OCI-LY7 (cell line): ENCODE measurements around the gene ZNF841. TPM values are rescaled to one million over a fixed set of nuclear protein-coding genes. Genes with fewer than 3 reads are reported as not detected.
A peak's percentile ranks its signal among the peaks of the same experiment; 100 is the strongest.

Experiments used
- BruUV-seq: library from RNA; stranded (reverse); fragments of 400-500 nt; replicated peaks from 2 replicates; lab custom pipeline; 2021; lab: Mats Ljungman, UMichigan
- CTCF ChIA-PET: fragments of 300-600 bp; sonication (Branson Sonifier 250); formaldehyde crosslinking; loops from one replicate; lab custom pipeline; 2022; ENCODE audit warnings: antibody characterized with exemption; ENCODE audit not compliant: unreplicated experiment; lab: Charles Lee
- POLR2A ChIA-PET: fragments of 300-600 bp; sonication (Branson Sonifier 250); formaldehyde crosslinking; loops from one replicate; lab custom pipeline; 2022; ENCODE audit warnings: antibody characterized with exemption; lab: Charles Lee
- DNase-seq: peaks from one replicate; pipeline ENCODE4 v3.0.0-alpha.2; 2015; ENCODE audit warnings: low spot score
- H2AFZ ChIP-seq: fragments of 200-600 bp; sonication (generic), shearing (Covaris generic); 2 replicates; pipeline ENCODE4 v1.6.1; 2014; ENCODE audit warnings: mild to moderate bottlenecking, antibody characterized with exemption, low read length, moderate library complexity
- H3K27ac ChIP-seq: fragments of 200-600 bp; sonication (generic); 2 replicates; pipeline ENCODE4 v1.5.1; 2014; ENCODE audit warnings: mixed run types, low read depth, mild to moderate bottlenecking, moderate library complexity, low read length, inconsistent platforms; ENCODE audit not compliant: poor library complexity, severe bottlenecking
- H3K36me3 ChIP-seq: fragments of 200-600 bp; sonication (generic); 2 replicates; pipeline ENCODE4 v1.6.1; 2014; ENCODE audit warnings: mild to moderate bottlenecking, antibody characterized with exemption, low read length, moderate library complexity, mixed read lengths; ENCODE audit not compliant: insufficient read depth
- H3K4me1 ChIP-seq: fragments of 200-600 bp; sonication (generic); 2 replicates; pipeline ENCODE4 v1.5.1; 2014; ENCODE audit warnings: mild to moderate bottlenecking, low read length; ENCODE audit not compliant: insufficient read depth, poor library complexity, severe bottlenecking
- H3K4me2 ChIP-seq: fragments of 200-600 bp; sonication (generic); 2 replicates; pipeline ENCODE4 v1.6.1; 2014; ENCODE audit warnings: mild to moderate bottlenecking, low read length
- H3K4me3 ChIP-seq: fragments of 200-600 bp; sonication (generic); 2 replicates; pipeline ENCODE4 v1.5.1; 2014; ENCODE audit warnings: mild to moderate bottlenecking, low read depth, low read length; ENCODE audit not compliant: poor library complexity, severe bottlenecking
- H3K79me2 ChIP-seq: fragments of 200-600 bp; sonication (generic); 2 replicates; pipeline ENCODE4 v1.6.1; 2016; ENCODE audit warnings: low read depth, mild to moderate bottlenecking, low read length, moderate library complexity, mixed read lengths; ENCODE audit not compliant: insufficient read depth
- H3K9me2 ChIP-seq: fragments of 200-600 bp; sonication (generic); 2 replicates; pipeline ENCODE4 v1.6.1; 2016; ENCODE audit warnings: mild to moderate bottlenecking, low read length, mixed read lengths; ENCODE audit not compliant: insufficient read depth
- H3K9me3 ChIP-seq: fragments of 200-600 bp; sonication (generic); 2 replicates; pipeline ENCODE4 v1.6.1; 2014; ENCODE audit warnings: mild to moderate bottlenecking, mixed run types, low read length, mixed read lengths
- H4K20me1 ChIP-seq: fragments of 200-600 bp; sonication (generic); 2 replicates; pipeline ENCODE4 v1.6.1; 2014; ENCODE audit warnings: mild to moderate bottlenecking, antibody characterized with exemption, low read length, moderate library complexity, mixed read lengths; ENCODE audit not compliant: insufficient read depth
- EZH2phosphoT487 ChIP-seq: fragments of 200-600 bp; sonication (generic); IDR thresholded peaks from 2 replicates; pipeline ENCODE4 v1.6.1; 2018; ENCODE audit warnings: low read depth, borderline replicate concordance, mild to moderate bottlenecking, mixed run types, antibody characterized with exemption, low read length, moderate library complexity, mixed read lengths
- intact Hi-C: fragments of 100-400 bp; cut with micrococcal nuclease; formaldehyde crosslinking; loops from one replicate; pipeline ENCODE4 v1.10.0; 2022; ENCODE audit not compliant: unreplicated experiment
- total RNA-seq, 2 experiments: library from RNA; depleted of rRNA in 1 of 2; stranded (reverse); fragments of >200 nt in 1 of 2; shearing (Covaris generic) in 1 of 2; gene quantifications; 2 replicates each; pipeline ENCODE4 v1.2.3, GENCODE V29; 2014 to 2022
- TF ChIP-seq, protein P1 (sequence below): fragments of 200-600 bp; sonication (generic); conservative IDR thresholded peaks from 2 replicates; pipeline ENCODE4 v1.5.1; 2014; ENCODE audit warnings: mild to moderate bottlenecking, antibody characterized with exemption, low read length, moderate library complexity, mixed read lengths

Gene ZNF841
- total RNA-seq, 2 experiments from 2014 or later: not detected

- Histone ChIP-seq H4K20me1 (no peaks in the 10 kb centered on the region), H3K4me1 (peaks cover 15% of the 10 kb centered on the region), H3K36me3 (peaks cover 18% of the 10 kb centered on the region), H2AFZ (no peak overlapping the region), H3K9me3 (peaks cover 10% of the 10 kb centered on the region; the same call in 1 of the 2 replicates), H3K27ac (no peak overlapping the region), H3K79me2 (peaks cover 9% of the 10 kb centered on the region; the same call in 1 of the 2 replicates), H3K4me2 (peak overlapping the region; percentile 99), H3K4me3 (peak overlapping the region; percentile 80), H3K9me2 (no peaks in the 10 kb centered on the region)
- TF ChIP-seq, protein P1, sequence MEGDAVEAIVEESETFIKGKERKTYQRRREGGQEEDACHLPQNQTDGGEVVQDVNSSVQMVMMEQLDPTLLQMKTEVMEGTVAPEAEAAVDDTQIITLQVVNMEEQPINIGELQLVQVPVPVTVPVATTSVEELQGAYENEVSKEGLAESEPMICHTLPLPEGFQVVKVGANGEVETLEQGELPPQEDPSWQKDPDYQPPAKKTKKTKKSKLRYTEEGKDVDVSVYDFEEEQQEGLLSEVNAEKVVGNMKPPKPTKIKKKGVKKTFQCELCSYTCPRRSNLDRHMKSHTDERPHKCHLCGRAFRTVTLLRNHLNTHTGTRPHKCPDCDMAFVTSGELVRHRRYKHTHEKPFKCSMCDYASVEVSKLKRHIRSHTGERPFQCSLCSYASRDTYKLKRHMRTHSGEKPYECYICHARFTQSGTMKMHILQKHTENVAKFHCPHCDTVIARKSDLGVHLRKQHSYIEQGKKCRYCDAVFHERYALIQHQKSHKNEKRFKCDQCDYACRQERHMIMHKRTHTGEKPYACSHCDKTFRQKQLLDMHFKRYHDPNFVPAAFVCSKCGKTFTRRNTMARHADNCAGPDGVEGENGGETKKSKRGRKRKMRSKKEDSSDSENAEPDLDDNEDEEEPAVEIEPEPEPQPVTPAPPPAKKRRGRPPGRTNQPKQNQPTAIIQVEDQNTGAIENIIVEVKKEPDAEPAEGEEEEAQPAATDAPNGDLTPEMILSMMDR: no peak
- TF ChIP-seq EZH2phosphoT487: no peak
- DNase-seq: no peak
- intact Hi-C loops: loop anchor here (2.0 kb wide), 1 partner anchor 52 kb away; the partner anchor contains the start of gene PPP2R1A
- ChIA-PET POLR2A (no interaction called here), CTCF (no interaction called here)
- no TSS peak for BruUV-seq
Observed at GRCh38 chr19:52138278-52138982, 42.9 kb upstream of the ZNF841 start.

GRCh38 chr19:52120286-52120685 lies 24.7 kb upstream of the ZNF841 start:
- TF ChIP-seq, protein P1: no peak
- TF ChIP-seq EZH2phosphoT487: no peak
- intact Hi-C loops: no loop called here
- Histone ChIP-seq H3K9me2 (no peaks in the 10 kb centered on the region), H3K4me3 (no peak overlapping the region), H3K36me3 (peaks cover 99% of the 10 kb centered on the region), H2AFZ (no peak overlapping the region), H3K4me2 (no peak overlapping the region), H3K27ac (no peak overlapping the region), H4K20me1 (no peaks in the 10 kb centered on the region), H3K79me2 (no peaks in the 10 kb centered on the region), H3K4me1 (no peaks in the 10 kb centered on the region), H3K9me3 (peaks cover 71% of the 10 kb centered on the region)
- DNase-seq: no peak
- ChIA-PET POLR2A (no interaction called here), CTCF (no interaction called here)
- no TSS peak for BruUV-seq

GRCh38 chr19:52115526-52116053 lies 20.0 kb upstream of the ZNF841 start:
- H4K20me1 ChIP-seq: no peaks in the 10 kb centered on the region
- POLR2A ChIA-PET: no interaction called here
- no peak overlapping the region for H3K4me3 ChIP-seq

More at GRCh38 chr19:52115526-52116053, 20.0 kb upstream of the ZNF841 start:
- DNase-seq: no peak
- no peak overlapping the region for H2AFZ ChIP-seq
- CTCF ChIA-PET: no interaction called here
- no peaks in the 10 kb centered on the region for H3K4me1 ChIP-seq
- H3K9me2 ChIP-seq: no peaks in the 10 kb centered on the region
- H3K79me2 ChIP-seq: no peaks in the 10 kb centered on the region
- H3K27ac ChIP-seq: no peak overlapping the region
- H3K9me3 ChIP-seq: peaks cover 88% of the 10 kb centered on the region
- peaks cover 64% of the 10 kb centered on the region for H3K36me3 ChIP-seq
- H3K4me2 ChIP-seq: no peak overlapping the region
- TF ChIP-seq, protein P1: no peak
- TF ChIP-seq EZH2phosphoT487: no peak
- BruUV-seq: no TSS peak
- intact Hi-C loops: no loop called here
